ENCODE measurements around the gene HES5.

Gene HES5

DNA sequence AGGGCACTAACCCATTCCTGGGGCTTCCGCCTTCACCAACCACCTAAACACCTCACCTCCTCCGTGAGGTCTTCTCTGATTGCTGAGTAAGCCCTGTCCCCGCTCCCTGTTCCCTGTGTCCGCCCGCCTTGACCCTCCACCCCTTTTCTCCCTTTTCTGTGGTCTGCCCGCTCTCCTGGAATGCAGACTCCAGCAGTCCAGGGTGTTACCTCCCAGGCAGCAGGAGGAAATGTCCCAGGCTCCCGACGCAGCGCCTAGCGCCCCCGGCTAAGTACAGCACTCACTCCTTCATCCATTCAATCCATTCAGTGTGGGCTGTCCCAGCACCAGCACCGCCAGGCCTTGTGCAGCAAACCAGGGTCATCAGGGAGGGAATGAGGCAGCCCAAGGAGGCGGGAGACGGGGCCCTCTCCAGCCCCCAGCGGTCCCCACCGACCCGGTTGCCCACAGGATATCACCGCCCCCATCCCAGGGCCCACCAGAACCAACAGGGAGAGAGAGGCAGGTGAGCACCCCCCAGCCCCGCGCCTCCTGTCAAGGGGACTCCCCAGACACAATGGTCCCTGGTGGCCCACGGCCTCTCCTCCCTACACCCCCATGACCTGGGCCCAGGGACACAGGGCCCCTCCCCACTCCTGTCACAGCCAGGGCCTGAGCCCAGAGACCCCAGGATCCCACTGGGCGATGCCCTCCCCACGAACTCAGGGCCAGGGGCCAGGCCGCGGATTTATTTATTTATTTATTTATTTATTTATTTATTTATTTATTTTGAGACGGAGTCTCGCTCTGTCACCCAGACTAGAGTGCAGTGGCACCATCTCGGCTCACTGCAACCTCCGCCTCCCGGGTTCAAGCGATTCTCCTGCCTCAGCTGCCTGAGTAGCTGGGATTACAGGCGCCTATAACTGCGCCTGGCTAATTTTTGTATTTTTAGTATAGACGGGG lies 36.3 kb upstream of the HES5 start:
- Histone ChIP-seq H3K4me1 (no peaks in the 10 kb centered on the region), H3K36me3 (replicated peaks) (no peaks in the 10 kb centered on the region), H3K27me3 (ENCODE audit: low read depth) (no peaks in the 10 kb centered on the region), H3K9me3 (no peaks in the 10 kb centered on the region), H3K4me3 (no peak overlapping the region)
- in situ Hi-C loops (cut with MboI; ENCODE audit: low sequenced_read_pairs), result no loop called here
- DNase-seq (ENCODE audit: low spot score in 2 of 2), result no peak

DNA sequence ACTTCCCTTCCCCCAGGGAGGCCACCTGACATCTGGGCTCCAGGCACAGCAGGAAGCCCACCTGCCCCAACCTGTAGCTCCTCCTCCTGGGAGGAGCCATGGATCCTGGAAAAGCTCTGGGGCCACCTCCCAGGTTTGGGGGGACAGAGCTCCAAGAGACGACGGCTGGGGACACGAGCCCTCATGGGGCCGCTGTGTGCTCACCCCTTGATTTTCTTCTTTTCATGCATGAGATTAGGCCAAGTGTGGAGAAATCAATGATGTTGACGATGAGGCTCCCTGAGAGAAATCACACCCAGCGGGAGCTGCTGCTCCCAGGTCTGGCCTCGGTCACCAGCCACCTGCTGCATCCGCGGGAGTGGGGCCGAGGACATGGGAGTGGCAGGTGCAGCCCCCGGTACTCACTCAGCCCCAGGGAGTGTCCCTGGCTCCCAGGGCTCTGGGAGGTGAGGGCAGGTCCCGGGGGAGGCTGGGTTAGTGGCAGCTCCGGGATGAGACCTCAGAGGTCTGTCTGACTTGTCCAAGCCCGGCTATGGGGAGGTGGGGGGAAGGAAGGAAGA lies 34.8 kb upstream of the HES5 start:
- in situ Hi-C loops (cut with MboI; ENCODE audit: low sequenced_read_pairs), result no loop called here
- no peaks in the 10 kb centered on the region for H3K4me1 ChIP-seq
- no peak for DNase-seq (ENCODE audit: low spot score in 2 of 2)
- H3K27me3 ChIP-seq (ENCODE audit: low read depth), result no peaks in the 10 kb centered on the region
- no peaks in the 10 kb centered on the region for H3K36me3 ChIP-seq (replicated peaks)
- no peak overlapping the region for H3K4me3 ChIP-seq
- H3K9me3 ChIP-seq, result no peaks in the 10 kb centered on the region

- Histone ChIP-seq H3K4me1 (no peaks in the 10 kb centered on the region), H3K27me3 (ENCODE audit: low read depth) (no peaks in the 10 kb centered on the region), H3K9me3 (no peaks in the 10 kb centered on the region), H3K36me3 (replicated peaks) (no peaks in the 10 kb centered on the region), H3K4me3 (no peak overlapping the region)
- DNase-seq (ENCODE audit: low spot score in 2 of 2), result no peak
- in situ Hi-C loops (cut with MboI; ENCODE audit: low sequenced_read_pairs), result no loop called here
Observed at GRCh38 chr1:2564006-2564814, 34.1 kb upstream of the HES5 start.

DNA sequence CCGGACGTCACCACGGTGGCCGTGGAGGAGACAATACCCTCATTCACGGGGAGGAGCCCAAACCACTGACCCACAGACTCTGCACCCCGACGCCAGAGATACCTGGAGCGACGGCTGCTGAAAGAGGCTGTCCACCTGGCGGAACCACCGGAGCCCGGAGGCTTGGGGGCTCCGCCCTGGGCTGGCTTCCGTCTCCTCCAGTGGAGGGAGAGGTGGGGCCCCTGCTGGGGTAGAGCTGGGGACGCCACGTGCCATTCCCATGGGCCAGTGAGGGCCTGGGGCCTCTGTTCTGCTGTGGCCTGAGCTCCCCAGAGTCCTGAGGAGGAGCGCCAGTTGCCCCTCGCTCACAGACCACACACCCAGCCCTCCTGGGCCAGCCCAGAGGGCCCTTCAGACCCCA lies 33.1 kb upstream of the HES5 start:
- H3K4me1 ChIP-seq, result no peaks in the 10 kb centered on the region
- no peaks in the 10 kb centered on the region for H3K9me3 ChIP-seq
- no peak overlapping the region for H3K4me3 ChIP-seq
- no peaks in the 10 kb centered on the region for H3K36me3 ChIP-seq (replicated peaks)
- DNase-seq (ENCODE audit: low spot score in 2 of 2), result no peak
- in situ Hi-C loops (cut with MboI; ENCODE audit: low sequenced_read_pairs), result no loop called here
- no peaks in the 10 kb centered on the region for H3K27me3 ChIP-seq (ENCODE audit: low read depth)

DNA sequence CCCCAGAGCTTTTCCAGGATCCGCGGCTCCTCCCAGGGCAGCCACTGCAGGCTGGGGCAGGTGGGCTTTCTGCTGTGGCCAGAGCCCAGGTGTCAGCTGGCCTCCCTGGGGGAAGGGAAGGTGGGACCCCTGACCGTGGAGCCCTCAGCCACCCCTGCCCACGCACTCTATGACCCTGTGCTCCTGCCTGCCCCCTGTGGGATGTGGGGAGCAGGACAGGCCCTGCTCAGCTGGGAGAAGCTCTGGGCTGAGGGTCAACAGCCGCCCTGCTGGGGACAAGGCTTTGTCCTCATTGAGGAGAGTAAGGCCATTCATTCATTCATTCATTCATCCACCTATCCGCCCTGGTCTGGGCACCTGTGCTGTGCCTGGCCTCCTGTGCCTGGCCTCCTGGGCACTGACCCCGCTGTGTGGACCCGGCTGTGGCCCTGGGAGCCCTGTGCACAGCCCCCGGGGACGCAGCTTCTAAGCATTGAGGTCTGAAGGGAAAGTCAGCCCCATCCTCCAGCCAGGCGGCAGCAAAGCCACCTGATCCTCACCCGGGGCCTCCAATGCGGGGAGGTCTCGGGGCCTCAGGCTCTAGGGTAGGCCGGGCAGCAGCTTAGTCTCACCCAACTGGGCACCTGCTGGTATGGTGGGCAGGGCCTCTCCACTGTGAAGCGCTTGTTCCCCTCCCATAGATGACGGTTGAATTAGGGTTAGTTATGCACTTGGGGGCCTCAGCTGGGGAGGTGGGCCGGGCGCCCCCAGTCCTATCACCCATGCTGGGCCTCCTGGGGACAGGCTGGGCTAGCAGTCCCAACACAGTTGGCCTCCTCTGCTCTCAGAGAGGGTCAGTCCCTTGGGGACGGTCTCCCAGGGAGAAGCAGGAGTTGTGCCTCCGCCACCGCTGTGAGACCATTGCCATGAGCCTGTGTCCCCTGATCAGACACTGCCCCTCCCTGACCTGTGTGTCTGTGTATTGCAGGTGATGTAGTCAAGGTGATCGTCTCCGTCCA lies 32.1 kb upstream of the HES5 start:
- no peaks in the 10 kb centered on the region for H3K4me1 ChIP-seq
- no peak for DNase-seq (ENCODE audit: low spot score in 2 of 2)
- H3K4me3 ChIP-seq, result no peak overlapping the region
- in situ Hi-C loops (cut with MboI; ENCODE audit: low sequenced_read_pairs), result no loop called here
- no peaks in the 10 kb centered on the region for H3K27me3 ChIP-seq (ENCODE audit: low read depth)
- no peaks in the 10 kb centered on the region for H3K9me3 ChIP-seq
- H3K36me3 ChIP-seq (replicated peaks), result no peaks in the 10 kb centered on the region

DNA sequence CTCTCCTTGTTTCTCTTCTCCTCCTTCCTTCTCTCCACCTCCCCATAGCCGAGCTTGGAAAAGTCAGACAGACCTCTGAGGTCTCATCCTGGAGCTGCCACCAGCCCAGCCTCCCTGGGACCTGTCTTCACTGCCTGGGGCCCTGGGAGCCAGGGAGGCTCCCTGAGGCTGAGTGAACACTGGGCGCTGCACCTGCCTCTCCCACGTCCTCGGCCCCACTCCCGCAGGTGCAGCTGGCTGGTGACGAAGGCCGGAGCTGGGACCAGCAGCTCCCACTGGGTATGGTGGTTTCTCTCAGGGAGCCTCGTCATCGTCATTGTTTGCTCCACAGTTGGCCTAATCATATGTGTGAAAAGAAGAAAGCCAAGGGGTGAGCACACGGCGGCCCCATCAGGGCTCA lies 31.4 kb upstream of the HES5 start:
- in situ Hi-C loops (cut with MboI; ENCODE audit: low sequenced_read_pairs), result no loop called here
- Histone ChIP-seq H3K4me3 (no peak overlapping the region), H3K9me3 (no peaks in the 10 kb centered on the region), H3K4me1 (no peaks in the 10 kb centered on the region), H3K27me3 (ENCODE audit: low read depth) (no peaks in the 10 kb centered on the region), H3K36me3 (replicated peaks) (no peaks in the 10 kb centered on the region)
- no peak for DNase-seq (ENCODE audit: low spot score in 2 of 2)

DNA sequence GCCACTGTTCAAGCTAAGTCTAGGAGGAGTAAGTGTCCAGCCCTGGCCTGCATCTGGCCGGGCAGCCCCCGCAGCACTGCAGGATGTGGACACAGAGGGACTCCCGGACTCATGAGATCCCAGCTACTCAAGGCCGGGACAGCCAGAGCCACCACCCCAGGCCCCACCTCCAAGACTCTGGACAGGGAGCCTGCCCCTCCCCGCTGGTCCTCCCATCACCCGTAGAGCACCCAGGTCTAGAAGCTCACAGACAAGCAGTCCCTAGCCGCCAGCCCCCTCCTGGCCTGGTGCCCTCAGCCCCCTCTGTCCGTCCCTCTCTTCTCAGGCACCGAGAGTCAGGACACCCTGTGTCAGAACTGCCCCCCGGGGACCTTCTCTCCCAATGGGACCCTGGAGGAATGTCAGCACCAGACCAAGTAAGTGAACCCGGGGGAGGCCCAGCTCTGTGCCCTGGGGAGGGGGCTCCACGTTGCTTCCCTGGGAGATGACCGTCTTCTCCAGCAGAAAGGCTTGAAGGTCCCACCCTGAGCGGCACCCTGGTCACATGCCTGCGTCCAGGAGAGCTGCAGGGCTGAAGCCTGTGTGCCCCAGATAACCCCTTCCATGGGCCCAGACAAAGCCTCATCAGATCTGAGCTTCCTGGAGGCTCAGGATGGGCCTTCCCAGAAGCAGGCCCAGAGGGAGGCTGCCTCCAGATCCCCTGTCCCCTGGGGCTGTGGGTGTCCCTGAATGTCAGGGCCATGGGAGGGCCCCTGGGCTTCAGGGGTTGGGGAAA lies 30.4 kb upstream of the HES5 start:
- in situ Hi-C loops (cut with MboI; ENCODE audit: low sequenced_read_pairs), result no loop called here
- Histone ChIP-seq H3K9me3 (no peaks in the 10 kb centered on the region), H3K36me3 (replicated peaks) (no peaks in the 10 kb centered on the region), H3K27me3 (ENCODE audit: low read depth) (no peaks in the 10 kb centered on the region), H3K4me3 (no peak overlapping the region), H3K4me1 (no peaks in the 10 kb centered on the region)
- DNase-seq (ENCODE audit: low spot score in 2 of 2), result no peak

DNA sequence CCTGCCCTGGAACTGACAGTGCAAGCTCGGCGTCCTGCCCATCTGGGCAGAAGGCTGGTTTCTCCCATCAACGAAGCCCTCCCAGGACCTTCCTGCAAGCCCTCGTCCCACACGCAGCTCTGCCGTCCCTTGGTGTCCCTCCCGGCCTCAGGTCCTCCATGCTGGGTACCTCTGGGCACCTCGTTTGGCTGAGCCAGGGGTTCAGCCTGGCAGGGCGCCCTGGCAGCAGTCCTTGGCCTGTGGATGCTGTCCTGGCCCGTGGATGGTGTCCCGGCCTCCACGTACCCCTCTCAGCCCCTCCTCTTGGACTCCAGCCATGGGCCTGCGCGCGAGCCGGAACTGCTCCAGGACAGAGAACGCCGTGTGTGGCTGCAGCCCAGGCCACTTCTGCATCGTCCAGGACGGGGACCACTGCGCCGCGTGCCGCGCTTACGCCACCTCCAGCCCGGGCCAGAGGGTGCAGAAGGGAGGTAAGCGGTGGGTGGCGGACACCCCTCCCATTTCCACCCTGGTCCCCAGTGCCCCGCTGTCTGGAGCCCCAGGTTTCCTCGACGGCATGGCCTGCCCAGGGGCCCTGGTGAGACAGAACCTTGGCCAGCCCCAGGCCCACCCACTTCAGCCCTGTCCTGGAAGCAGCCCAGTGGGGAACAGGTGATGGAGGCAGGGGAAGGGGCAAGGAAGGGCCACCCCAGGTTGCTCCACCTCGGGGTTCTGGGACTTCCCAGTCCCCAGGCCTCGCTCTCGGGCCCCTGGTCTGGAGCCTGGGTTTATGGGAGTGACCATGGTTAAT lies 29.6 kb upstream of the HES5 start:
- Histone ChIP-seq H3K27me3 (ENCODE audit: low read depth) (no peaks in the 10 kb centered on the region), H3K4me1 (no peaks in the 10 kb centered on the region), H3K9me3 (no peaks in the 10 kb centered on the region), H3K36me3 (replicated peaks) (no peaks in the 10 kb centered on the region), H3K4me3 (no peak overlapping the region)
- no peak for DNase-seq (ENCODE audit: low spot score in 2 of 2)
- in situ Hi-C loops (cut with MboI; ENCODE audit: low sequenced_read_pairs), result no loop called here

GRCh38 chr1:2558861-2559260 lies 28.8 kb upstream of the HES5 start:
- H3K9me3 ChIP-seq, result no peaks in the 10 kb centered on the region
- H3K4me1 ChIP-seq, result no peaks in the 10 kb centered on the region
- no peak for DNase-seq (ENCODE audit: low spot score in 2 of 2)
- in situ Hi-C loops (cut with MboI; ENCODE audit: low sequenced_read_pairs), result no loop called here
- H3K36me3 ChIP-seq (replicated peaks), result no peaks in the 10 kb centered on the region
- H3K4me3 ChIP-seq, result no peak overlapping the region
- H3K27me3 ChIP-seq (ENCODE audit: low read depth), result no peaks in the 10 kb centered on the region

GRCh38 chr1:2558420-2558819 lies 28.4 kb upstream of the HES5 start:
- no peaks in the 10 kb centered on the region for H3K36me3 ChIP-seq (replicated peaks)
- no peaks in the 10 kb centered on the region for H3K4me1 ChIP-seq
- no peaks in the 10 kb centered on the region for H3K9me3 ChIP-seq
- in situ Hi-C loops (cut with MboI; ENCODE audit: low sequenced_read_pairs), result no loop called here
- H3K27me3 ChIP-seq (ENCODE audit: low read depth), result no peaks in the 10 kb centered on the region
- H3K4me3 ChIP-seq, result no peak overlapping the region
- no peak for DNase-seq (ENCODE audit: low spot score in 2 of 2)

- Histone ChIP-seq H3K4me3 (no peak overlapping the region), H3K27me3 (ENCODE audit: low read depth) (no peaks in the 10 kb centered on the region), H3K4me1 (no peaks in the 10 kb centered on the region), H3K9me3 (no peaks in the 10 kb centered on the region), H3K36me3 (replicated peaks) (no peaks in the 10 kb centered on the region)
- DNase-seq (ENCODE audit: low spot score in 2 of 2), result no peak
- in situ Hi-C loops (cut with MboI; ENCODE audit: low sequenced_read_pairs), result no loop called here
Observed at GRCh38 chr1:2557482-2558400, 27.7 kb upstream of the HES5 start.

All from HAP-1 (cell line).